Common myeloid progenitor, CD34-positive (primary cell): Measurements from ENCODE around the gene TNFSF13.

Experiments
- CTCF ChIA-PET: fragments of 350-600 bp; sonication (Branson Sonifier 250); formaldehyde crosslinking; loops from one replicate; lab custom pipeline; 2021; ENCODE audit warnings: antibody characterized with exemption; lab: Charles Lee
- POLR2A ChIA-PET: fragments of 350-600 bp; sonication (Branson Sonifier 250); formaldehyde crosslinking; loops from one replicate; lab custom pipeline; 2021; ENCODE audit warnings: antibody characterized with exemption; lab: Charles Lee
- DNase-seq, 3 donors: peaks; one replicate each; pipeline versions ENCODE4 v3.0.0 to v3.0.0-alpha.2; 2013
- H3K27ac ChIP-seq, 2 experiments: 1 replicate in 1 of 2; 2 replicates in 1 of 2; pipeline ENCODE4 v1.7.0; 2013; ENCODE audit warnings: inconsistent platforms in 2 of 2, low read length in 2 of 2, mild to moderate bottlenecking in 2 of 2, low read depth in 1 of 2, moderate library complexity in 1 of 2; ENCODE audit not compliant: severe bottlenecking in 2 of 2, insufficient read depth in 1 of 2, poor library complexity in 1 of 2
- H3K27me3 ChIP-seq, 5 experiments: replicated peaks in 2 of 5; 1 replicate in 3 of 5; 2 replicates in 2 of 5; pipeline versions ENCODE4 v1.6.1 to v1.7.0; 2013; ENCODE audit warnings: low read length in 4 of 5, mild to moderate bottlenecking in 2 of 5, moderate library complexity in 2 of 5, inconsistent platforms in 1 of 5; ENCODE audit not compliant: insufficient read depth in 5 of 5, control insufficient read depth in 4 of 5
- H3K36me3 ChIP-seq, 4 experiments: 1 replicate in 2 of 4; 2 replicates in 2 of 4; pipeline versions ENCODE4 v1.6.1 to v1.7.0; 2013; ENCODE audit warnings: low read length in 3 of 4, control low read depth in 1 of 4, mild to moderate bottlenecking in 1 of 4; ENCODE audit not compliant: control insufficient read depth in 4 of 4, insufficient read depth in 4 of 4
- H3K4me1 ChIP-seq, 4 experiments: 1 replicate in 3 of 4; 2 replicates in 1 of 4; pipeline versions ENCODE4 v1.6.1 to v1.7.1; 2013; ENCODE audit warnings: low read length in 3 of 4, mild to moderate bottlenecking in 3 of 4, control low read depth in 1 of 4, inconsistent platforms in 1 of 4, moderate library complexity in 1 of 4; ENCODE audit not compliant: control insufficient read depth in 4 of 4, insufficient read depth in 4 of 4; ENCODE audit errors: control extremely low read depth in 1 of 4
- H3K4me3 ChIP-seq, 7 experiments: 1 replicate in 4 of 7; 2 replicates in 3 of 7; pipeline versions ENCODE4 v1.5.1 to v1.7.0; 2013; ENCODE audit warnings: mild to moderate bottlenecking in 7 of 7, low read length in 6 of 7, moderate library complexity in 6 of 7, inconsistent platforms in 2 of 7, low read depth in 2 of 7, control low read depth in 1 of 7; ENCODE audit not compliant: insufficient read depth in 4 of 7, control insufficient read depth in 1 of 7; ENCODE audit errors: extremely low read depth in 1 of 7
- H3K9me3 ChIP-seq, 5 experiments: 1 replicate in 4 of 5; 2 replicates in 1 of 5; pipeline versions ENCODE4 v1.6.1 to v1.7.1; 2013; ENCODE audit warnings: low read length in 4 of 5, mild to moderate bottlenecking in 2 of 5, inconsistent platforms in 1 of 5, low read depth in 1 of 5, moderate library complexity in 1 of 5; ENCODE audit not compliant: control insufficient read depth in 4 of 5, insufficient read depth in 2 of 5; ENCODE audit errors: control extremely low read depth in 1 of 5
- WGBS: methylation state at CpG from one replicate; pipeline ENCODE4 v1.1.5; 2013; ENCODE audit not compliant: insufficient coverage; 5-methylcytosine and 5-hydroxymethylcytosine counted together

TNFSF13 gene

DNA sequence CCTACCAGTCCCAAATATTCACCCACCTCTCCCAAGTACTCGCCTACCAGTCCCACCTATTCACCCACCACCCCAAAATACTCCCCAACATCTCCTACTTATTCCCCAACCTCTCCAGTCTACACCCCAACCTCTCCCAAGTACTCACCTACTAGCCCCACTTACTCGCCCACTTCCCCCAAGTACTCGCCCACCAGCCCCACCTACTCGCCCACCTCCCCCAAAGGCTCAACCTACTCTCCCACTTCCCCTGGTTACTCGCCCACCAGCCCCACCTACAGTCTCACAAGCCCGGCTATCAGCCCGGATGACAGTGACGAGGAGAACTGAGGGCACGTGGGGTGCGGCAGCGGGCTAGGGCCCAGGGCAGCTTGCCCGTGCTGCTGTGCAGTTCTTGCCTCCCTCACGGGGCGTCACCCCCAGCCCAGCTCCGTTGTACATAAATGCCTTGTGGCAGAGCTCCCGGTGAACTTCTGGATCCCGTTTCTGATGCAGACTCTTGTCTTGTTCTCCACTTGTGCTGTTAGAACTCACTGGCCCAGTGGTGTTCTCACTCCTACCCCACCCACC, 44.6 kb upstream of the TNFSF13 start:
- Histone ChIP-seq H3K4me3 (no peak overlapping the region), H3K27ac (no peak overlapping the region), H3K27me3 (no peaks in the 10 kb centered on the region), H3K4me1 (peaks cover 0 to 4% (median 0%) of the 10 kb centered on the region in 4 experiments), H3K9me3 (no peaks in the 10 kb centered on the region), H3K36me3 (peaks cover 11 to 57% (median 43%) of the 10 kb centered on the region in 4 experiments)
- CTCF ChIA-PET, result interaction anchor here (0.6 to 18.4 kb wide), 17 partner anchors 8 to 158 kb away, joined by 3 to 515 read pairs (median 11); partner anchors contain the start of genes MPDU1, SENP3, SOX15 and TMEM102
- no peak for DNase-seq
- POLR2A ChIA-PET, result interaction anchor here (1.1 to 4.2 kb wide), 3 partner anchors 21 to 46 kb away, joined by 3 to 45 read pairs (median 3); partner anchors contain the start of genes SENP3 and TNFSF13
- 93% methylated on average over 15 of the region's 17 CpGs for WGBS

DNA sequence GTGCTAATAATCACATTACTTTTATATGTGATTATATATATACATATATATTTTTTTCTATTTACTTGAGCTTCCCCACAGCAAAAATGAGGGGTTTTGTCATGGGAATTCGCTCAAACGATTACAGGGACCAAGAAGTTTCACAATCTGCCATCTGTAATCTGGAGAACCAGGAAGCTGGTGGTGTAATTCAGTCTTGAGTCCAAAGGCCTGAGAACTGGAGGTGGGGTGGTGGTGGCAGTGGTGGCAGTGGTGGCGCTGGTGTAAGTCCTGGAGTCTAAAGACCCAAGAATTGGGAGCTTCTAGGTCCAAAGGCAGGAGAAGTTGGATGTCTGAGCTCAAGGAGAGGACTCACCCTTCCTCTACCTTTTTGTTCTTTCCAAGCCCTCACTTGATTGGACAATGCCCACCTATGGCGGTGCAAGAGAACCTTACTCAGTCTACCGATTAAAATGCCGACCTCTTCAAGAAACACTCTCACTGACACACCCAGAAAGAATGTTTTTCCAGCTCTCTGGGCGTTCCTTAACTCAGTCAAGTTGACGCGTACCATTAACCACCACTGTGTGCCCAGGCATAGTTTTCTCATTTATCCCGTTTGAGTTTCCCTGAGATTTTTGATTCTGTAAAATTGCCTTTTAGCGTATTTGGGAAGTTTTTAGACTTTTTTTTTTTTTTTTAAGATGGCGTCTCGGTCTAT, 42.5 kb upstream of the TNFSF13 start:
- CTCF ChIA-PET, result interaction anchor here (0.6 to 18.4 kb wide), 19 partner anchors 8 to 621 kb away, joined by 3 to 515 read pairs (median 4); partner anchors contain the start of genes CD68, MPDU1, SENP3 and SOX15
- no peak overlapping the region for H3K4me3 ChIP-seq

GRCh38 chr17:7523033-7523432, 35.5 kb upstream of the TNFSF13 start:
- POLR2A ChIA-PET, result interaction anchor here (1.5 kb wide), 1 partner anchor 37 kb away, joined by 5 read pairs; no protein-coding TSS in a partner anchor
- WGBS, result 44% methylated on average over 8 of the region's 10 CpGs
- CTCF ChIA-PET, result interaction anchor here (2.7 to 18.4 kb wide), 2 partner anchors 9 to 30 kb away, joined by 20 to 515 read pairs; partner anchors contain the start of genes SENP3, TNFSF12 and TNFSF13
- peak; percentile 57 to 79 (median 74) for DNase-seq
- Histone ChIP-seq H3K27ac (no peak overlapping the region), H3K4me3 (no peak overlapping the region), H3K9me3 (peaks cover 0 to 9% (median 2%) of the 10 kb centered on the region in 5 experiments), H3K4me1 (peaks cover 0 to 3% (median 0%) of the 10 kb centered on the region in 4 experiments), H3K36me3 (no peaks in the 10 kb centered on the region), H3K27me3 (no peaks in the 10 kb centered on the region)

More for the DNA sequence above, 42.5 kb upstream of the TNFSF13 start:
- peaks cover 9 to 39% (median 26%) of the 10 kb centered on the region in 4 experiments for H3K36me3 ChIP-seq
- H3K27ac ChIP-seq, result no peak overlapping the region
- 82% methylated on average over 9 of the region's 13 CpGs for WGBS
- no peak for DNase-seq
- POLR2A ChIA-PET, result interaction anchor here (0.6 to 4.2 kb wide), 2 partner anchors 22 to 44 kb away, joined by 6 to 45 read pairs; partner anchors contain the start of genes SENP3 and TNFSF13
- no peaks in the 10 kb centered on the region for H3K27me3 ChIP-seq
- H3K4me1 ChIP-seq, result peaks cover 0 to 4% (median 0%) of the 10 kb centered on the region in 4 experiments
- no peaks in the 10 kb centered on the region for H3K9me3 ChIP-seq

DNA sequence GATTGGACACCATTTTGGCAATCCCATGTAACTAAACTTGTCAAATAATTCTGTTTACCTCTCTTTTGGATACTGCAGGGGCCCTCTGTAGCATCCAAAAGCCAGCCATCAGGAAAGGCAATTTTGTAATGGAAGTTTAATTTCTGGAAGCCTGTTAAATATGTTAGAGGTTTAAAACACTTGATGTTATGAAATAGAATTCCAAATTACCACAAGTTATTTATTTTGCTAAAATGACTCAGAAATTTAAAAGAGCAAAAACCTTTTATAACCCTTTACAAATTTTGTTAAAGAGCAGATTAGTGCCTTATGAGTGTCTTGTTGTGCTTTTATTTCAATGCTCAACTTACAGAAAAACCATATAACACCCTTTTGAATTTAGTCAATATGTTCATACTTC, 29.7 kb upstream of the TNFSF13 start:
- Histone ChIP-seq H3K4me3 (no peak overlapping the region), H3K4me1 (no peaks in the 10 kb centered on the region), H3K36me3 (no peaks in the 10 kb centered on the region), H3K27ac (no peak overlapping the region), H3K9me3 (peaks cover 1 to 28% (median 3%) of the 10 kb centered on the region in 5 experiments), H3K27me3 (no peaks in the 10 kb centered on the region)
- ChIA-PET CTCF (interaction anchor here (4.7 kb wide), 1 partner anchor 14 kb away, joined by 22 read pairs; no protein-coding TSS in a partner anchor), POLR2A (interaction anchor here (0.6 kb wide), 1 partner anchor 25 kb away, joined by 3 read pairs; no protein-coding TSS in a partner anchor)
- DNase-seq, result no peak

GRCh38 chr17:7530023-7530900, 28.3 kb upstream of the TNFSF13 start:
- CTCF ChIA-PET, result interaction anchor here (1.2 to 3.4 kb wide), 2 partner anchors 28 to 30 kb away, joined by 3 to 14 read pairs; partner anchors contain the start of gene TNFSF13

DNA sequence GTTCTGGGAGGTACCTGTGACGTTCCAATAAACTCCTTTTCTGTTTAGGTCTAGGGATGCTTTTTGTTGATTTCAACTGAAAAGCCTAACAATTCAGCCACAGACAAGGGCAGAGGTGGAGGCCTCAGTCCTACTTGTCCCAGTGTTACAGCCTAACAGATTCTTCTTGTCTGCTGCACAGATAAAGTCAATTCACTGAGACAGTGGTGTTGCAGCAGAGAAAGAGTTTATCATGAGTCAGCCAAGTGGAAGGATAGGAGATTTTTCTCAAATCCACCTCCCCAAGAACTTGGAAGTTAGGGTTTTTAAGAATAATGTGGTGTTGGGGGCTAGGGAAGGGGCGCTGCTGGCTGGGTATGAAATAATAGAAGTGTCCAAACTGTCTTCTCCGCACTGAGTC, 20.5 kb upstream of the TNFSF13 start:
- Histone ChIP-seq H3K27me3 (no peaks in the 10 kb centered on the region), H3K4me1 (no peaks in the 10 kb centered on the region), H3K9me3 (peaks cover 0 to 11% (median 8%) of the 10 kb centered on the region in 5 experiments), H3K36me3 (no peaks in the 10 kb centered on the region), H3K4me3 (no peak overlapping the region), H3K27ac (no peak overlapping the region)
- POLR2A ChIA-PET, result no interaction called here
- WGBS, result no CpG with 5 or more reads among the region's 3 CpGs
- CTCF ChIA-PET, result interaction anchor here (1.2 kb wide), 1 partner anchor 10 kb away, joined by 3 read pairs; no protein-coding TSS in a partner anchor
- no peak for DNase-seq

More at GRCh38 chr17:7530023-7530900, 28.3 kb upstream of the TNFSF13 start:
- Histone ChIP-seq H3K36me3 (no peaks in the 10 kb centered on the region), H3K4me1 (no peaks in the 10 kb centered on the region), H3K27ac (no peak overlapping the region), H3K4me3 (no peak overlapping the region), H3K9me3 (peaks cover 1 to 28% (median 3%) of the 10 kb centered on the region in 5 experiments), H3K27me3 (no peaks in the 10 kb centered on the region)
- POLR2A ChIA-PET, result no interaction called here
- no CpG with 5 or more reads among the region's 6 CpGs for WGBS
- DNase-seq, result no peak
